ENCODE results near the gene TMEM245. TPM values are rescaled to one million over a fixed set of nuclear protein-coding genes. Genes with fewer than 3 reads are reported as not detected.

The TMEM245 gene
- total RNA-seq, 1 experiment from 2014 or later = 23.7 TPM

- DNase-seq = no peak
- Histone ChIP-seq H2AFZ (ENCODE audit: low read length) (no peak overlapping the region), H3K4me1 (ENCODE audit: insufficient read depth, low read length) (no peaks in the 10 kb centered on the region), H3K9me3 (ENCODE audit: low read length) (no peaks in the 10 kb centered on the region), H3K4me3 (ENCODE audit: low read length) (no peak overlapping the region), H3F3A (ENCODE audit: low read length, unreplicated experiment) (no peaks in the 10 kb centered on the region), H3K9ac (ENCODE audit: low read length) (no peak overlapping the region), H3K27ac (ENCODE audit: low read length) (no peak overlapping the region), H3K79me2 (ENCODE audit: low read length) (no peaks in the 10 kb centered on the region), H3K36me3 (ENCODE audit: low read depth, low read length) (no peaks in the 10 kb centered on the region), H4K20me1 (ENCODE audit: low read length) (no peaks in the 10 kb centered on the region), H3K4me2 (ENCODE audit: low read length) (no peak overlapping the region), H3K9me2 (replicated peaks; ENCODE audit: low read length) (no peaks in the 10 kb centered on the region), H3K27me3 (ENCODE audit: low read length) (no peaks in the 10 kb centered on the region)
- TF ChIP-seq CTCF (conservative IDR thresholded peaks at IDR 0.05; ENCODE audit: low read depth, low read length) (no peak), EZH2 (IDR thresholded peaks at IDR 0.05; ENCODE audit: low read length, unreplicated experiment) (no peak), EZH2phosphoT487 (IDR thresholded peaks at IDR 0.05; ENCODE audit: borderline replicate concordance, low read length) (no peak)
- CTCF ChIA-PET = no interaction called here
- POLR2A ChIA-PET (ENCODE audit: unreplicated experiment) = no interaction called here
- ATAC-seq = no peak
- intact Hi-C loops (cut with micrococcal nuclease) = no loop called here
- no TSS peak for BruUV-seq (replicated peaks)
These were observed 37.0 kb upstream of the TMEM245 start for GRCh38 chr9:109156708-109157107.

GRCh38 chr9:109150925-109151545, 31.3 kb upstream of the TMEM245 start:
- TF ChIP-seq CTCF (conservative IDR thresholded peaks at IDR 0.05; ENCODE audit: low read depth, low read length) = no peak
- no peak for TF ChIP-seq EZH2 (IDR thresholded peaks at IDR 0.05; ENCODE audit: low read length, unreplicated experiment)
- TF ChIP-seq EZH2phosphoT487 (IDR thresholded peaks at IDR 0.05; ENCODE audit: borderline replicate concordance, low read length) = no peak
- Histone ChIP-seq H4K20me1 (ENCODE audit: low read length) (no peaks in the 10 kb centered on the region), H3K4me2 (ENCODE audit: low read length) (no peak overlapping the region), H3K36me3 (ENCODE audit: low read depth, low read length) (no peaks in the 10 kb centered on the region), H2AFZ (ENCODE audit: low read length) (no peak overlapping the region), H3K27me3 (ENCODE audit: low read length) (no peaks in the 10 kb centered on the region), H3K4me3 (ENCODE audit: low read length) (no peak overlapping the region), H3K9me2 (replicated peaks; ENCODE audit: low read length) (no peaks in the 10 kb centered on the region), H3K4me1 (ENCODE audit: insufficient read depth, low read length) (no peaks in the 10 kb centered on the region), H3K79me2 (ENCODE audit: low read length) (no peaks in the 10 kb centered on the region), H3K9me3 (ENCODE audit: low read length) (no peaks in the 10 kb centered on the region), H3F3A (ENCODE audit: low read length, unreplicated experiment) (no peaks in the 10 kb centered on the region), H3K27ac (ENCODE audit: low read length) (no peak overlapping the region), H3K9ac (ENCODE audit: low read length) (no peak overlapping the region)
- ATAC-seq (no peak), DNase-seq (peak; percentile 29)
- ChIA-PET CTCF (no interaction called here), POLR2A (ENCODE audit: unreplicated experiment) (no interaction called here)
- no TSS peak for BruUV-seq (replicated peaks)
- intact Hi-C loops (cut with micrococcal nuclease) = no loop called here

GRCh38 chr9:109149722-109150121, 30.0 kb upstream of the TMEM245 start:
- Histone ChIP-seq H3F3A (ENCODE audit: low read length, unreplicated experiment) (no peaks in the 10 kb centered on the region), H3K4me1 (ENCODE audit: insufficient read depth, low read length) (no peaks in the 10 kb centered on the region), H3K27me3 (ENCODE audit: low read length) (no peaks in the 10 kb centered on the region), H3K9me3 (ENCODE audit: low read length) (no peaks in the 10 kb centered on the region), H3K4me3 (ENCODE audit: low read length) (no peak overlapping the region), H3K9me2 (replicated peaks; ENCODE audit: low read length) (no peaks in the 10 kb centered on the region), H3K36me3 (ENCODE audit: low read depth, low read length) (no peaks in the 10 kb centered on the region), H3K27ac (ENCODE audit: low read length) (no peak overlapping the region), H4K20me1 (ENCODE audit: low read length) (no peaks in the 10 kb centered on the region), H3K9ac (ENCODE audit: low read length) (no peak overlapping the region), H3K79me2 (ENCODE audit: low read length) (no peaks in the 10 kb centered on the region), H2AFZ (ENCODE audit: low read length) (no peak overlapping the region), H3K4me2 (ENCODE audit: low read length) (no peak overlapping the region)
- DNase-seq = no peak
- intact Hi-C loops (cut with micrococcal nuclease) = no loop called here
- ChIA-PET POLR2A (ENCODE audit: unreplicated experiment) (no interaction called here), CTCF (no interaction called here)
- TF ChIP-seq EZH2 (IDR thresholded peaks at IDR 0.05; ENCODE audit: low read length, unreplicated experiment) (no peak), EZH2phosphoT487 (IDR thresholded peaks at IDR 0.05; ENCODE audit: borderline replicate concordance, low read length) (no peak), CTCF (conservative IDR thresholded peaks at IDR 0.05; ENCODE audit: low read depth, low read length) (no peak)
- BruUV-seq (replicated peaks) = no TSS peak
- ATAC-seq = no peak

Data from PC-3 (cell line).